GM21515 (cell line): ENCODE measurements around the gene FLCN.

ENCODE experiments used
- ATAC-seq: cut with Tn5 transposase; IDR thresholded peaks from one replicate; pipeline ENCODE4 v1.9.1; 2021; ENCODE audit not compliant: unreplicated experiment

The FLCN gene

DNA sequence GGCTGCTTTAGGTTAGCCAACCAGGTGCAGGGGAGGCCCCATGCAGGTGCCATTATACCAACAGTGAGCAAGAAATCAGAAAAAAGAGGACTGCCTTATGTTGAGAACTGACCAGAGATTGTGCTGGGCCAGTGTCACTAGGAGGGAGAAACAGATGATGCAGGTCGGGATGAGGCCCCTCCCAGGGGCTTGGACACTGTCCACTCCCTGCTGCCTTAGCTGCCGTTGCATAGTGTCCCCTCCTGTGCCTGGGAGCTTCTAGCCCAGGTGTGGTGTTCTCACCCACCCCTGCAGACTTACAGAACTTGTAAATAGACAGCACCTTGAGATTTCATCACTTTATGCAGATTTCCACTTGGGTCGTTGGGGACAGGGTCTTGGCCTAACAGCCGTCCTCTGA is 67.6 kb downstream of the FLCN start:
- no peak for ATAC-seq

DNA sequence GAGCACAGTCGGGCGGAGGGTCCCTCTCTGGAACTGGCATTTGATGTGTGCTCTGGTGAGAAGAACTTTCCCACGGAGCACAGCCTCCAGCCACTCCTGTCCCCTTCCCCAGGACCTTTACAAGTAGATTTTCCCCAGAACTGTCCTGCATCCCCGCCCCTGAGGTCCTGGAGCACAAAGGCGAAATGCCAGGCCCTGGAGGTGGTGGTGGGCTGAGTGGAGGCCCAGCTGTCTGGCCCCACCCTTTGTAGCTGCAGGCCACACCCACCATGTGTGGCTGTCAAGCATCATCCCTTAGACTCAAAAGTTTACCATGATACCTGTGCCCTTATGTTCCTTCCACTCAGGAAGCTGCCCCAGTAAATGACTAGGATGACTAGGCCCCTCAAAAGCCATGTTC is 68.6 kb downstream of the FLCN start:
- ATAC-seq: no peak

DNA sequence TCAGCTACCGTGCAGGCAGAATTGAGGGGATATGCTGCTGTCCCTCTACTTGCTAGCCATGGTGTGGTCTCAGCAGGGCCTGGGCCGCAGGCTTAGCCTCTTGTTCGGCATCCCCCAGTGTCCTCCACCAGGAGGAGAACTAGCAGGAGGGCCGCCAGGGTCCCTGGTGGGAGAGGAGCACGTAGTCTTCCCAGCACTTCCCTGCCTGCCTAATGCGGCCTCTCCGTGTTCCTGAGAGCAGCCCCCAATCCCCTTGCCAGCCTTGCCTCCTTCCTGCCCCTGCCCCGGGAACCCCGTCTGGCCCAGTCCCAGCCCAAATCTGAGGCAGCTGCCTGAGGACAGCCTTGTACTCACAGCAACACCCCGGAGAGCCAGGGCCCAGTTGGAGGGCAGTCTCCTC is 69.0 kb downstream of the FLCN start:
- ATAC-seq: no peak

DNA sequence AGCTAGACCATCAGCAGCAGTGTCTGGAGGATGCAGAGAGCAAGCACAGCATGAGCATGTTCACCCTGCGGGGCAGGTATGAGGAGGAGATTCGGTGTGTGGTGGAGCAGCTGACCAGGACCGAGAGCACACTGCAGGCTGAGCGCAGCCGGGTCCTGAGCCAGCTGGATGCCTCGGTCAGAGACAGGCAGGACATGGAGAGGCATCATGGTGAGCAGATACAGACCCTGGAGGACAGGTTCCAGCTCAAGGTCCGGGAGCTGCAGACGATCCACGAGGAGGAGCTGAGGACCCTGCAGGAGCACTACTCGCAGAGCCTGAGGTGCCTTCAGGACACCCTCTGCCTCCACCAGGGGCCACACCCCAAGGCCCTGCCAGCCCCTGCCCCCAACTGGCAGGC is 69.6 kb downstream of the FLCN start:
- no peak for ATAC-seq

GRCh38 chr17:17166446-17166845 is 70.5 kb downstream of the FLCN start:
- no peak for ATAC-seq

- no peak for ATAC-seq
These were observed 71.2 kb downstream of the FLCN start for GRCh38 chr17:17165666-17166308.

- no peak for ATAC-seq
These were observed 72.3 kb downstream of the FLCN start for GRCh38 chr17:17164676-17165075.

GRCh38 chr17:17164156-17164555 is 72.8 kb downstream of the FLCN start:
- ATAC-seq: no peak
